HTR-8/SVneo (cell line): ENCODE measurements around the gene TPPP2.

Experiments
- DNase-seq: peaks from one replicate; pipeline ENCODE4 v3.0.0; 2011; ENCODE audit warnings: low spot score, mixed read lengths; ENCODE audit not compliant: insufficient read length
- FAIRE-seq: peaks from 2 replicates; lab custom pipeline; 2011; peaks lifted over from hg19 to GRCh38; lab: Jason Lieb, UNC

The TPPP2 gene

DNA sequence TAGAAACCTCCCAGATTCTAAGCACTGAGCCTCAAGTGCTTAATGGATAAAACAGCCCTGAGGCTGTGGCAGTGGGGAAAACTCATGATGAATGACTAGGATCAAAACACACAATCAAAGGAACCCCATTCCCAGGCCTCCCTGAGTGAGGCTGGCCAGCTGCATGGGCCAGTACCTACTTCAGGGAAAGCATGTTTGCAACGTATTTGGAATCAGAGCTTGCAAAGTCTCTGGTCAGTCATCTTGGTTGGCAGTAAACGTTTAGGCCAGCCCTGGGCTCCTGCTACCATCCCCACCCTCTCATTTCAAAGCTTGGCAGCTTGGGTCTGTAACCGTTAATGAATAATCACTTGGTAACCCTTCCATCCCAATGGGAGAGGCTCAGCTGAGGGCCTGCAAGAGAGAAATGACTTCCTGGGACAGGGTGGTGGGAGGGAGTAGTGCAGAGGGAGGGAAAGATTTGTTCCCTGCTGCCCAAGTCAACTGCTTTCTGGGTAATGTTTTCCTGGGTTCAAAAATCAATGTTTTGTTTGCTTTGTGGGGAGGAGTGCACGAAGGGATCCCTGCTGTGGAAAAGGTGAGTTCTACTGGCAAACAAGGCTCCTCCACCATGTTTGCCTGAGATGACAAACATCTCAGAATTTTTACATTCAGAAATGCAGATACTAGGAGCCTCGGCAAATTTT lies 25.6 kb downstream of the TPPP2 start:
- no peak for DNase-seq
- no peak for FAIRE-seq

DNA sequence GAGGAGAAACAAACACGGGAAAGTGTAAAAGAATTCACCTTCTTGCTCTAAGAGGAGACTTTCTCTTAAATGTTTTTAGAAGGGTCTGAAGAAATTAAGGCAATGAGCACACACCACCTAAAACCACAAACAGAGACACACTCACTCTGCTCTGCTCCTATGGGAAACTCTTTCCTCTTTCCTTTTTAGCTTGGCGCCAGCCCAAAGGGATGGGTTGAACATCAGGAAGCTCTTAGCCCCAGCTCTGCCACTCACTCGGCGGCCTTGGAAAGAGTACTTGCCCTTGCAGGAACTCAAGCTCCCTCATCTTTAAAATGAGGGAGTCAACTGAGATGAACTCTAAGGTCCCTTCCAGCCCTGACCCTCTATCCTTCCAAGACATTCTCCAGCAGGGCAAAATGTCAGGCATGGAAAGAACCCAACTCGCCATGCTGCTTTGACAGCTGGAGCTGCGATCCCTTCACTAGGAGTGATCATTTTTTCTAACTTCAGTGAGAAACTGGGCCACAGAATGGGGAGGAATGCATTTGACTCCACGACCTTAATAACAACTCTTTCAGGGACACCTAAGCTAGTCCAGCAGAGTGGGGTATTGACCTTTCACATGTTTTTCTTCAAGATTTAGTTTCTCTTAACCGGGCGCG lies 26.6 kb downstream of the TPPP2 start:
- FAIRE-seq (no peak), DNase-seq (no peak)

DNA sequence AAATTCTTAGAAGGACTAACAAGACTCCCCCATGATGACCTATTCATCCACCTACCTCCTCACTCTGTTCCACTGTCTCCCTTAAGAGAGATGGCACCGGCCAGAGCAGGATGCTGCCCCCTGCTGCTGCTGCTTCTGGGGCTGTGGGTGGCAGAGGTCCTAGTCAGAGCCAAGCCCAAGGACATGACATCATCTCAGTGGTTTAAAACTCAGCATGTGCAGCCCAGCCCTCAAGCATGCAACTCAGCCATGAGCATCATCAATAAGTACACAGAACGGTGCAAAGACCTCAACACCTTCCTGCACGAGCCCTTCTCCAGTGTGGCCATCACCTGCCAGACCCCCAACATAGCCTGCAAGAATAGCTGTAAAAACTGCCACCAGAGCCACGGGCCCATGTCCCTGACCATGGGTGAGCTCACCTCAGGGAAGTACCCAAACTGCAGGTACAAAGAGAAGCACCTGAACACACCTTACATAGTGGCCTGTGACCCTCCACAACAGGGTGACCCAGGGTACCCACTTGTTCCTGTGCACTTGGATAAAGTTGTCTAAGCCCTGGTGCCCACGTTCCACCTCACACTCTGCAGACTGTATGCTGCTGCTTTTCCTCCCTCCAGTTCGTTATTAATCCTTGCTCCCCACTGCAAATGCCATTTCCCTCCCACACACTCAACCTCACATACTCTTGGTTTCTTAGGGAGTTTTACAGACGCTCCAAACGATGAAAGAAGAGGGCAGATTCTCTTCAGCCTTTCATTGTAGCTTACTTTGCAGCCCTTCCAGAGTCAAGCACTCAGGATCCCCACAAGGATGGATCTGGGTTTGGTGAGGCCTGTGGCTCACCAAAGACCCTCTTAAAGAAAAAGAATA lies 28.0 kb downstream of the TPPP2 start, which contains the start of gene RNASE8:
RNASE8 (plus strand) TSS at position 20 of the 873 bp plus-strand sequence; CDS start at position 91, 71 bp downstream.
- FAIRE-seq, result no peak
- DNase-seq, result no peak

DNA sequence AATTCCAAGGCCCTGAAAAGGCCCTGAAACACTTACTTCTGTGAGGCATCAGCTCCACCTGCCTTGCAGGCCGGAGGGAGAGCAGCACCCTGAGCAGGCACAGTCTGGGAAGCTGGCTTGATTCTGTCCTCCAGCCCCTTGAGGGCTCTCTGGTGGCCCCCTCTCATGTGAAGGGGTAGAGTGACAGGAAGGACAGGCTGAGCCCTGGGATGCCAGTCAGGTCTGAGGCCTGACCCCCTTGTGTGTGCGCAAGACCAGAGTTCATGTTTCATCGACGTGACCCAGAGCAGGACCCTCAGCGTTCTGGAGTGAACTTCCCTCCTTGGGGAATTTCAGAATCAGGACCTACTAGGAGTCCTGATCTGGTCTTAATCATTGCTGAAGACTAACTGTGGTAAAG lies 28.9 kb downstream of the TPPP2 start:
- FAIRE-seq (no peak), DNase-seq (no peak)

DNA sequence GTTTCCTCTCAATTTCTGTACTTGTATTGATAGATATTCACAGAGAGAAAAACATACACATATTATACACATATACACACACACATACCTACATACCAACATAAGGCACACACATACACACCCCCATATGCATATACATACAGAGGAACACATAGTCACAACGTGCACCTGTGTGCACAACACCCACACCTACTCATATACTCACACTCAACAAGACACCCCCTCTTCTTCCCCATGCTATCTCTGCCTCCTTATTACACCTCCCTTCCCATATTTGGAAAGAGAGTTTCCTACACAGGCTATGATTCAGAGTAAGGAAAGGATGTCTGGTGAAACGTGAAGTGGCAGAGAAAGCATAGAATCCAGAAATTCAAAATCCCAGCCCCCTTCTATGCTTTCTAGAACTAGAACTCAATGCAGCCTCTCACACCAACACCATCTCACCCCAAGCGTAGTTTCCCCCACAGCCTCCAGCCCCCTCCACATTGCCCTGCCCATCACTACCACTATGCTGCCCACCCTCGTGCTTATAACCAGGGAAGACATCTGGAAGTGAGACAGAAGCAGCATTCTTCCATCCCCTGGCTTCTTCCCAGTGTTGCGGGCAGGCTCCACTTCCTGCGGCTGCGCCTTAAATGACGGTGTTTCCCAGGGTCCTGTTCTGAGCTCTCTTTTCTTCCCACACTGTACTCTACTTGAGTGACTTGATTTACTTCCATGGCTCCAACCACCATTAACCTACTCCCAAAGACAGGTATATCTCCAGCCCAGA lies 30.0 kb downstream of the TPPP2 start:
- no peak for DNase-seq
- no peak for FAIRE-seq

DNA sequence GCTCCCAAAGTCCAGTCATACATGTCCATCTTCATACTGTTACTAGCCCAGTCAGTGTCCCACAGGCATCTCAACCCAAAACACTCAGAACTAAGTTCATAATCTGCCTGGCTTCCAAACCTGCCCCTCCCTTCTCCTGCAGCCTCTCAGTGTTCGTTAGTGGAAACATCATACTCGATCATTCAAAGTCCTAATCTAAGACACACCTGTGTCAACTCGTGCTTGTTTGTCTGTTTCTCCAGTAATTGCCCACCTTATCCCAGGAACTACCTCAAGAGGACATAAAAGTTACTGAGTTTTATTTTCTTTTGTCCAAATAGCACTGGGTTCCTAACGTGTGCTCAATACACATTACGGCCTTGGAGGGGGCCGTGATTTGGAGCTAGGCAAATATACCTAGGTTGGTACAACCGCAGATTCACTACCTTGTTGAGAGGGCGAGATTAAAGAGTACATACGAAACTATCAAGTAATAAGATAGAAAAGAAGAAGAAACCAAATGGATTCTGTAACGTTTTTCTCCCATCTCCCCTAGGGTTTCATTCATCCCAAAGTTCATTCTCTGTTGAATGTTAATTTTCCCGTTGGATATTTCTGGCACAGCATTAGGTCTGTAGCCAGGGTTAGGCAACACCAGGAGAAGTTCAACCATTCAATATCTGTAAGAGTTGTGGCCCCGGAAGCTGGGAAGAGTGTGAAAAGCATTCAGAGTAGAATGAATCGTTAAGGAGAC lies 30.8 kb downstream of the TPPP2 start:
- DNase-seq, result no peak
- no peak for FAIRE-seq

DNA sequence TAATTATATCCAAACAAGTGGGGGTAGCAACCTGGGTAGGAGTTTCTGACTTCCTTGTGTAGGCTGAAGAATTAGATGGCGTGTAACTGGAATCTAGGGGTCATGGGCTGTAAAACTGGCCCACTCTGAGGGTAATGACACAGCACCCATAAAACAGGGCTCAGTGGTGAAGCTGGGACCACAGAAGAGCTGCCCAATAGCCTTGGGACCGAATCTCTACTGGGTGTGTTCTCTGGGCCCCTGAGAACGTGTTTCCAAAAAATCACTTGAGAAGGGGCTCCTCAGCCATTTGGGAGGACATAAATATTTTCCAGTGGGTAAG lies 31.3 kb downstream of the TPPP2 start:
- no peak for DNase-seq
- FAIRE-seq, result no peak

DNA sequence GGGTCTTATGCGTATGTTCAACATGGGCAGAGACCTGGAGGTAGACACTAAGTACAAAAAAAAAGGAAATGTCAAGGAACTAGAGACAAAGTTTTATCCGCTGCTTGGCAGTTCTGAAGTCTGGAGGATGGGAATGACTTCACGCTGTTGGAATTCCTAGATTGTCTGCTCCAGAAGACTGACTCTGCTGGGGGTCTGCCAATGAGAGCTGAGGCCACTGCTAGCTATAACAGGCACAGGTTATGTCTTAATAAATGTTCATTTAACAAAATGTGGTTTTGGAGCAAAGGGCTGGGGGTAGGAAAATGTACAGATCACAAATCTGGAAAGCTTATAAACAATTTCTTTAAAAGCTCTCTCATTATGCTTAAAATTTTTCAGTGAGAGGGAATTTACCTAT lies 33.5 kb downstream of the TPPP2 start:
- FAIRE-seq (no peak), DNase-seq (peak; percentile 52)

DNA sequence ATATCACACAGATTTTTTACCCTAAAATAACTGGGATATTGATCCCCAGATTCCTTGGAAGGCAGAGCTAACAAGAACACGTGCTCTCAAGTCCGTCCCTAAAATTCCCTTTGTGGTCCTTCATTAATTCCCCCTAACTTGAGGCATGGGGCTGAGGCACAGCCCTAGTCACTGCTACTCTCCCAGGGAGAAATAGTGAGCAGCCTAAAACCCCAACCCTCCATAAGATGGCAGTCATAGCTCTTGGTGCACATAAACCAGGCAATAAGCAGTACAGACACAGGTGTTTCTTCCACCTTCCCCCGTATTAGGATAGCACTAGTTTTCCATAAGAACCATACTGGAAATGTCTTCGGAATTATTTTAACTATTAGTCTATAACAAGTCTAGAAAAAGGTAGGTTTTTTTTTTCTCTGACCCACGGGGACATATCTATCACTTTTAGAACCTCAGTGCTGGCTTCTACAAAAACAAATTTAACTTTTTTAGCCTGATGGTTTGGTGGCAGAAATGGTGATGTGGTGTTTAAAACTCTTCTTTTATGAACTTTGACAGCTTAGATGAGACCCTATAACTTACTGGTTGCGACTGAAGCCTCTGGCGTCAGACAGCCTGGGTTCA lies 37.0 kb downstream of the TPPP2 start:
- DNase-seq (no peak), FAIRE-seq (no peak)

DNA sequence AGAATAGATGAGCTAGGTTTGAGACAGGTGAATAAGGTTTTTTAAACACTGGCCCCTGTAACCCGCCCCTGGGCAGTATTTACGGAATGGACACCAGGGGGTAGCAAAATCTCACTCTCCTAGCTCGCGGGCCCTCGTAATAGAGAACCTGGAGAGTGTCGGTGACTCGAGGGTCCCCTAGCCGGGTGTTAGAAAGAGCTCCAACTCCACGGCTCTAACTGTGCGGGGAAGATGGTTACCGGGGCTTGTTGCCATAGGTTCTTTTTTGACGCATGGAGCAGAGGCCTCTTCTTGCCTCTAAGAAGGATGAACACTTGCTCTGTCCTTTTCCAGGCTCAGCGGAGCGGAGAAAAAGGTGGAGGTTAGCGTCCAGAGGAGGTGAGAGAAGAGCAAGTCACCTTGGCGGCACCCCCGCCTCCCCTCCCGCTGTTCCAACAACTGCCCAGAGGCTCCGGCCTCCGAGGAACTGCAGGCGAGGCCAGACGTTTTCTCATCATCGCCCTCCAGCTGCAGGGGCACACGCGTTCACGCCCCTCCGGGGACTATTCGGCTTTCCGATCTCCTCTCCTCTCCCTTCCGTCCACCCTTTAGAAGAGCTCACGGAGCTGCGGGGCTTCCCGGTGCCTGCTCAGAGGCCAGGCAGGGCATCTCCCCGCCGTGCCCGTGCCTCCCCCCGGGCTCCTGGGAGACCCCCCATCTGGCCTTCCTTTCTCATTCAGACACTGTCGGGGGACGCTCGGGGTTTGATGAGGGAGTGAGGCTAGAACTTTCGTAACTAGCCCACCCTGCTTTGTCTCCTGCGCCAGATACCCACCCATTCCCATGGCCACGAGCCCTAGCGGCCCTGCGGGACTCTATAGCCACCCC lies 38.7 kb downstream of the TPPP2 start:
- DNase-seq (peak; percentile 36), FAIRE-seq (no peak)

DNA sequence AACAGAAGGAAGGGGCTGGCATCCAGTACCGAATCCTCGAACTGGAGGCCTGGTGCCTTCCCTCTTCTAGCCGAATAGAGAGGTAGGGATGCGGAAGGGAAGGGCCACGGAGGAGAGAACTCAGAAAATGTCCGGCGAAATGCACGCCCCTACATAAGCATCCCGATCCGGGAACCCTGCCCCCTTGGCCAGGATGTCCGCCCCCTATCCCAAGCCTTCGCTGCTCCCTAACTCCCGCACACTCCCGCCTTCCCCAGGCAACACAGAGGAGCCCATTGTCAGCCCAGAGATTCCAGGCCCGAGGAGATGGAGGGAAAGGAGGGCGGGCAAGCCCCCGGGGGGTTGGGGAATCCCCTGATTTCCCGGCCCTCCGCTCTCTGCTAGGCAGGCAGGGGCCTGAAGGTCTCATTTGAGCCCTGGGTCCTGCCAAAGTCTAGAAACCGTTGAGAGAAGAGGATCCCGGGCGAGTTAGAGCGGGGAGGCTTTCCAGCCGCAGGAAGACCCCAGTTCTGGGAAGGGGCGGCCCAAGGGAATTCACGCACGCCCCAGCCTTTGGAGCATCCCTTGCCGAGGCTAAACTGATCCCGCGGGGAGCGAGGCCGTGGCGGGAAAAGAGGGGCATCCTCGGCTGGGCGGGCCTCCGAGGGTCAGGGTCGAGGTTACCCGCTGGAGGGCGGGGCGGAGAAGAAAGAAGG lies 39.5 kb downstream of the TPPP2 start:
- FAIRE-seq, result no peak
- no peak for DNase-seq

DNA sequence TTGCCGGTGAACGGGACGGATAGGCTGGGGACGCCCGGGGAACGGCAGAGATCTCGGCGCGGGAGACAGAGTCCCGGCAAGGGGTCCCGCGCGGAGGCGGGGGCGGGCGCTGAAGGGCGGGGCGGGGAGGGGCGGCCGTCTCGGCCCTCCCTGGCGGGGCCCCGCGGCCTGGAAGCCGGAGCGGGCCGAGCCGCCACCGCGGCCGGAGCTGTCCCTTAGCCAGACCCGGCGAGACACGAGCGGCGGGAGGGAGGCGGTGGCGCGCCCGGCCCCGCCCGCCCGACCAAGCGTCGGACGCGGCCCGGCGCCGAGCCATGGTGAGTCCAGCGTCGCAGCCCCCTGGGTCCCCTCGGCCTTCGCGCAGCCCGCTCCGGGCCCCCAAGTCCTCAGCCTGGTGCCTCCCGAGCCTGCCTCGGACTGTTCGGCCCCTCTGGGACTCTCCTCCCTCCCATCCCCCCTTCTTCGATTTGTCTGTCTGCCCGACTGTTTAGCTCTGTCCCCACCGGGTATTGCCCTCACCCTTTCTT lies 40.1 kb downstream of the TPPP2 start, which contains the start of gene ARHGEF40:
ARHGEF40 (plus strand) TSS at position 222 of the 527 bp plus-strand sequence; CDS start at position 315, 93 bp downstream.
- no peak for FAIRE-seq
- DNase-seq, result peak; percentile 21

DNA sequence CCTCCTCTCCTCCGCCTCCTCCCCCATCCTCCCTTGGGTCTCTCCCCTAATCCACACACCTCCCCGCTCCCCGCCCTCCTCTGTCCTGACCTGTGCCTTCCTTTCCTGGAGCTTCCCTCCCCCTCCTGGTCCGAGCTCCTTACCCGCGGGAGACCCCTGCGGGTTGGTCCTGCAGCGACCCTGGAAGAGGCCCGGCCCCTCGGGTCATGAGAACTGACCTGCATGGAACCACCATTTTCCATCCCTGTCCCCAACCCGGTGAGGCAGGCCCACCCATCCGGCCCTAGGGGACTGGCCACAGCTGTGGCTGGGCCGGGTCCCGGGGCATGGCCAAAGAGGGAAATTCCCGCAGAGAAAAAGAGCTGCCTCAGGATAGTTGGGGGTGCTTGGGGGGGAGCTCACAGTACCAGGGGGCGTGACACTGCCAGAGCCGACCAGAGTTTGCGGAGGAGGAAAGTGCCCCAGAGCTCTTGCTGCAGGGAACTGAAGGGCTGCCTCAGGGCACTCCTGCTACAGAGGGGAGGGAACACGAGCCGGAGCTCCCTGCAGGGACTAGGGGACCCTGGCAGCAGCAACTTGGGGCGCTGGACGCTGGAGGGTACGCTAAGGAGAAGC lies 40.7 kb downstream of the TPPP2 start:
- no peak for FAIRE-seq
- no peak for DNase-seq

DNA sequence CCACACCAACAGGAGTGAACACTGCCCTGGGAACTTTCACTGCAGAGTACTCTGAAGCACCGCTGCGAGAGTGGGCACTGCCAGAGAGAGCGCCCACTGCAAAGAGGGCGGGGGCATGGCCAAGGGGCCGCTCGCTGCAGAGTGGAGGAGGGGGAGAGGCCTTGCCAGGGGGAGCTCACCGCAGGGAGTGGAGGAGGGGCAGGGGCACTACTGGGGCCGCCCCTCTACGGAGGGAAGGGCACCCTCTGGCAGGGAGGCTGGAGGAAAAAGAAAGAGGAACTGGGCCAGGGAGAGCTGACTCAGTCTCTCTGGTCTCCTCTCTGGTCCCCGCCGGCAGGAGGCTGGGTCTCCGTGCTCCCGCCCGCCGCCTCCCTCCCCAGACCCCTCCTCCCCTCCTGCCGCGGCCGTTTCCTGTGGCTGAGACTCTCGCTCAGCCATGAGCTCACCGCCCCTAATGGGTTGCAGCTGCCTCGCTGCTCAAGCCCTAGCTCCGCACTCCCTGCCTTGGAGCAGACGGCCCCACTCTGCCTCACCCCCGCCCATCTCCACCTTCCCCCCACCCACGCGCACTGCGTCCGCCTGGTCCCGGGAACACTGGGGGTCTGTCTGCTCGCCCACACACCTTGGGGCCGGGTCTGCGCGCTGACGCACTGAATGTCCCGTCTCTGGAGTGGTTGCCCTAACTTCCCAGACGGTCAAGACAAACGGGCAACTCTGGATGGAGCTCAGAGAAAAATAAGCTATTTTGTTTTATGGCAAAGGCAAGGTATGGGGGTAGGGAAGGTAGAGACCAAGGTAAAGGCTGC lies 41.4 kb downstream of the TPPP2 start:
- FAIRE-seq (peak; percentile 75), DNase-seq (peak; percentile 73)

DNA sequence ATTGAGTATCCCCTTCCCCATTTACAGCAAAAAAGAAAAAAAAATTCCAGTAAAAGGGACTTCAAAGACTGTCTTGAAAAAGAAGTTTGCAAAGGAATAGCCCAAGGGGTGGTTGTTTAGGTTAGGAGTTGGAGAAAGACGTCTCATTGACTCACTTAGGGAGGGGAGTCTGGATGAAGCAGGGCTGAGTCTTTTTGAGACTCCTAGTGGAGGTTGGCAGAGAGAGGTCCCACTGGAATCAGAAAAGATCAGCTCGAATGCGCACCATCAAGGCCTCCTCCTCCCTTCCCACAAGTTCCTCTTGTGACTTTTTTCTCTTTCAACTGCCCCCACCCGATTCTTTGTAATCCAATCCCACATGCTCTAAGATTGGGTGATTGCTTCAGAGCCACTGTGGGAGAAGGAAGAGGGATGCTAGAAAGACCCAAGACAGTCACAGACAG lies 42.0 kb downstream of the TPPP2 start:
- DNase-seq (no peak), FAIRE-seq (no peak)

DNA sequence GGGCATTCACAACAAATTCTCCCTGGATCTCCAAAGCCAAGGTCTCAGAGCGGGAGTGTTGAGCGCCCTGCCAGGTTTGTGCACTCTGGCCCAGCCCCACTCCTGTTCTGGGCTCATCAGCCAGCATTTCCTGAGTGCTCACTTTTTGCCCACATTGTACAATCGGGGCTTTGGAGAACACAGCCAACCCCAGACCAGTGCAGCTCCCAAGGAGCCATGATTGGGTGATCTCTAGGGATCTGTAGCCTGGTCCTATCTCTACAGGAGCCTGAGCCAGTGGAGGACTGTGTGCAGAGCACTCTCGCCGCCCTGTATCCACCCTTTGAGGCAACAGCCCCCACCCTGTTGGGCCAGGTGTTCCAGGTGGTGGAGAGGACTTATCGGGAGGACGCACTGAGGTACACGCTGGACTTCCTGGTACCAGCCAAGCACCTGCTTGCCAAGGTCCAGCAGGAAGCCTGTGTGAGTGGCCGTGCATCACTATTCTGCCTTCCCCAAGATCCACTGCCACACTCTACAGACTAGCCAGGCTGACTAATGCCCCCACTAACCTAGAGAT lies 42.8 kb downstream of the TPPP2 start:
- DNase-seq, result no peak
- FAIRE-seq, result no peak
